ENCODE measurements around the gene RAI1.

Gene RAI1

GRCh38 chr17:17709815-17710321 is 28.6 kb downstream of the RAI1 start:
- no peak overlapping the region for H3K9ac ChIP-seq (ENCODE audit: low read length)
- peak overlapping the region; percentile 74 for H3K27ac ChIP-seq (ENCODE audit: low read depth, low read length)
- H3K27me3 ChIP-seq (ENCODE audit: control insufficient read depth, insufficient read depth, low read length) = no peaks in the 10 kb centered on the region
- no peak overlapping the region for H3K4me3 ChIP-seq (ENCODE audit: low read length)
- H3K36me3 ChIP-seq (ENCODE audit: control insufficient read depth, insufficient read depth, low read length) = no peaks in the 10 kb centered on the region
- H3K4me1 ChIP-seq (ENCODE audit: control insufficient read depth, insufficient read depth, low read length) = peaks cover 32% of the 10 kb centered on the region

GRCh38 chr17:17710355-17710727 is 29.1 kb downstream of the RAI1 start:
- Histone ChIP-seq H3K4me3 (ENCODE audit: low read length) (no peak overlapping the region), H3K36me3 (ENCODE audit: control insufficient read depth, insufficient read depth, low read length) (no peaks in the 10 kb centered on the region), H3K27ac (ENCODE audit: low read depth, low read length) (peak overlapping the region; percentile 74), H3K4me1 (ENCODE audit: control insufficient read depth, insufficient read depth, low read length) (peaks cover 32% of the 10 kb centered on the region), H3K9ac (ENCODE audit: low read length) (no peak overlapping the region), H3K27me3 (ENCODE audit: control insufficient read depth, insufficient read depth, low read length) (no peaks in the 10 kb centered on the region)

GRCh38 chr17:17710728-17711541 is 29.7 kb downstream of the RAI1 start:
- H3K36me3 ChIP-seq (ENCODE audit: control insufficient read depth, insufficient read depth, low read length) = no peaks in the 10 kb centered on the region
- H3K9ac ChIP-seq (ENCODE audit: low read length) = no peak overlapping the region
- H3K27me3 ChIP-seq (ENCODE audit: control insufficient read depth, insufficient read depth, low read length) = no peaks in the 10 kb centered on the region
- H3K4me1 ChIP-seq (ENCODE audit: control insufficient read depth, insufficient read depth, low read length) = peaks cover 32% of the 10 kb centered on the region
- H3K4me3 ChIP-seq (ENCODE audit: low read length) = peak overlapping the region; percentile 36
- H3K27ac ChIP-seq (ENCODE audit: low read depth, low read length) = peak overlapping the region; percentile 83

GRCh38 chr17:17711641-17712162 is 30.4 kb downstream of the RAI1 start:
- Histone ChIP-seq H3K4me1 (ENCODE audit: control insufficient read depth, insufficient read depth, low read length) (peaks cover 32% of the 10 kb centered on the region), H3K27ac (ENCODE audit: low read depth, low read length) (peak overlapping the region; percentile 83), H3K4me3 (ENCODE audit: low read length) (no peak overlapping the region), H3K36me3 (ENCODE audit: control insufficient read depth, insufficient read depth, low read length) (no peaks in the 10 kb centered on the region), H3K27me3 (ENCODE audit: control insufficient read depth, insufficient read depth, low read length) (no peaks in the 10 kb centered on the region), H3K9ac (ENCODE audit: low read length) (no peak overlapping the region)

GRCh38 chr17:17712268-17712924 is 31.1 kb downstream of the RAI1 start:
- H3K4me1 ChIP-seq (ENCODE audit: control insufficient read depth, insufficient read depth, low read length) = peaks cover 32% of the 10 kb centered on the region
- no peak overlapping the region for H3K4me3 ChIP-seq (ENCODE audit: low read length)
- peak overlapping the region; percentile 83 for H3K27ac ChIP-seq (ENCODE audit: low read depth, low read length)
- no peaks in the 10 kb centered on the region for H3K27me3 ChIP-seq (ENCODE audit: control insufficient read depth, insufficient read depth, low read length)
- H3K36me3 ChIP-seq (ENCODE audit: control insufficient read depth, insufficient read depth, low read length) = no peaks in the 10 kb centered on the region
- no peak overlapping the region for H3K9ac ChIP-seq (ENCODE audit: low read length)

- peaks cover 32% of the 10 kb centered on the region for H3K4me1 ChIP-seq (ENCODE audit: control insufficient read depth, insufficient read depth, low read length)
Observed at GRCh38 chr17:17713839-17714238, 32.6 kb downstream of the RAI1 start.

GRCh38 chr17:17714261-17714866 is 33.1 kb downstream of the RAI1 start:
- H3K4me1 ChIP-seq (ENCODE audit: control insufficient read depth, insufficient read depth, low read length) = peaks cover 32% of the 10 kb centered on the region
- H3K36me3 ChIP-seq (ENCODE audit: control insufficient read depth, insufficient read depth, low read length) = no peaks in the 10 kb centered on the region
- peak overlapping the region; percentile 90 for H3K27ac ChIP-seq (ENCODE audit: low read depth, low read length)
- H3K4me3 ChIP-seq (ENCODE audit: low read length) = peak overlapping the region; percentile 30
- no peaks in the 10 kb centered on the region for H3K27me3 ChIP-seq (ENCODE audit: control insufficient read depth, insufficient read depth, low read length)
- H3K9ac ChIP-seq (ENCODE audit: low read length) = no peak overlapping the region

More at GRCh38 chr17:17713839-17714238, 32.6 kb downstream of the RAI1 start:
- Histone ChIP-seq H3K9ac (ENCODE audit: low read length) (no peak overlapping the region), H3K27me3 (ENCODE audit: control insufficient read depth, insufficient read depth, low read length) (no peaks in the 10 kb centered on the region), H3K4me3 (ENCODE audit: low read length) (peak overlapping the region; percentile 30), H3K36me3 (ENCODE audit: control insufficient read depth, insufficient read depth, low read length) (no peaks in the 10 kb centered on the region), H3K27ac (ENCODE audit: low read depth, low read length) (peak overlapping the region; percentile 90)

- no peaks in the 10 kb centered on the region for H3K27me3 ChIP-seq (ENCODE audit: control insufficient read depth, insufficient read depth, low read length)
- no peaks in the 10 kb centered on the region for H3K36me3 ChIP-seq (ENCODE audit: control insufficient read depth, insufficient read depth, low read length)
- peak overlapping the region; percentile 90 for H3K27ac ChIP-seq (ENCODE audit: low read depth, low read length)
- no peak overlapping the region for H3K9ac ChIP-seq (ENCODE audit: low read length)
- no peak overlapping the region for H3K4me3 ChIP-seq (ENCODE audit: low read length)
- H3K4me1 ChIP-seq (ENCODE audit: control insufficient read depth, insufficient read depth, low read length) = peaks cover 32% of the 10 kb centered on the region
Observed at GRCh38 chr17:17714879-17715278, 33.6 kb downstream of the RAI1 start.

GRCh38 chr17:17716837-17717523 is 35.7 kb downstream of the RAI1 start:
- Histone ChIP-seq H3K4me3 (ENCODE audit: low read length) (no peak overlapping the region), H3K4me1 (ENCODE audit: control insufficient read depth, insufficient read depth, low read length) (peaks cover 16% of the 10 kb centered on the region), H3K27me3 (ENCODE audit: control insufficient read depth, insufficient read depth, low read length) (no peaks in the 10 kb centered on the region), H3K9ac (ENCODE audit: low read length) (no peak overlapping the region), H3K36me3 (ENCODE audit: control insufficient read depth, insufficient read depth, low read length) (no peaks in the 10 kb centered on the region), H3K27ac (ENCODE audit: low read depth, low read length) (peak overlapping the region; percentile 23)

GRCh38 chr17:17718251-17718650 is 37.0 kb downstream of the RAI1 start:
- H3K9ac ChIP-seq (ENCODE audit: low read length) = no peak overlapping the region
- no peak overlapping the region for H3K27ac ChIP-seq (ENCODE audit: low read depth, low read length)
- no peak overlapping the region for H3K4me3 ChIP-seq (ENCODE audit: low read length)
- H3K4me1 ChIP-seq (ENCODE audit: control insufficient read depth, insufficient read depth, low read length) = peaks cover 13% of the 10 kb centered on the region
- no peaks in the 10 kb centered on the region for H3K27me3 ChIP-seq (ENCODE audit: control insufficient read depth, insufficient read depth, low read length)
- no peaks in the 10 kb centered on the region for H3K36me3 ChIP-seq (ENCODE audit: control insufficient read depth, insufficient read depth, low read length)

- H3K9ac ChIP-seq (ENCODE audit: low read length) = no peak overlapping the region
- no peak overlapping the region for H3K4me3 ChIP-seq (ENCODE audit: low read length)
- no peaks in the 10 kb centered on the region for H3K36me3 ChIP-seq (ENCODE audit: control insufficient read depth, insufficient read depth, low read length)
- no peaks in the 10 kb centered on the region for H3K27me3 ChIP-seq (ENCODE audit: control insufficient read depth, insufficient read depth, low read length)
- no peak overlapping the region for H3K27ac ChIP-seq (ENCODE audit: low read depth, low read length)
- H3K4me1 ChIP-seq (ENCODE audit: control insufficient read depth, insufficient read depth, low read length) = peaks cover 5% of the 10 kb centered on the region
Observed at GRCh38 chr17:17719199-17719940, 38.1 kb downstream of the RAI1 start.

Measured in rectal smooth muscle tissue (tissue), 1 donor.